SK-N-SH (cell line): ENCODE results near the gene SPRN. TPM values are rescaled to one million over a fixed set of nuclear protein-coding genes. Genes with fewer than 3 reads are reported as not detected.
"Not testable (repeated sequence)": the region's sequence is repeated elsewhere in the genome, so short reads cannot be mapped to it uniquely, and the experiment has no call there.

ENCODE experiments used
- CTCF ChIA-PET: fragments of 300-600, 350-600 bp; formaldehyde crosslinking; extraction: SDS; loops from one replicate; lab custom pipeline; 2021; lab: Yijun Ruan, JAX
- POLR2A ChIA-PET: fragments of 350-600 bp; sonication (Branson Sonifier 250); formaldehyde crosslinking; extraction: SDS; loops from one replicate; lab custom pipeline; 2020; ENCODE audit warnings: antibody characterized with exemption, inconsistent platforms; lab: Yijun Ruan, JAX
- DNase-seq: peaks from one replicate; pipeline ENCODE4 v3.0.0; 2012
- H2AFZ ChIP-seq: fragments of 200-600 bp; sonication (generic); 2 replicates; pipeline ENCODE4 v1.8.1; 2016; ENCODE audit warnings: antibody characterized with exemption, mild to moderate bottlenecking, low read depth
- H3F3A ChIP-seq: fragments of 200-600 bp; sonication (generic); replicated peaks from 2 replicates; pipeline ENCODE3; 2016; ENCODE audit warnings: antibody characterized with exemption, mild to moderate bottlenecking; ENCODE audit not compliant: insufficient read depth
- H3K27ac ChIP-seq, 2 experiments: fragments of 200-500 bp in 1 of 2; fragments of 200-600 bp in 1 of 2; sonication (Bioruptor generic) in 1 of 2; sonication (generic), shearing (Covaris generic) in 1 of 2; 2 replicates each; pipeline versions ENCODE4 v1.5.1 to v1.6.1; 2014 to 2016; ENCODE audit warnings: low read depth in 2 of 2, inconsistent platforms in 1 of 2, low read length in 1 of 2, mild to moderate bottlenecking in 1 of 2, mixed read lengths in 1 of 2
- H3K27me3 ChIP-seq: fragments of 200-600 bp; sonication (generic), shearing (Covaris generic); 2 replicates; pipeline ENCODE4 v1.6.1; 2016; ENCODE audit warnings: mixed run types; ENCODE audit not compliant: insufficient read depth
- H3K36me3 ChIP-seq, 2 experiments: fragments of 200-500 bp in 1 of 2; fragments of 200-600 bp in 1 of 2; sonication (Bioruptor generic) in 1 of 2; sonication (generic) in 1 of 2; replicated peaks in 1 of 2; 2 replicates each; pipeline versions ENCODE3 to v1.5.1; 2014 to 2016; ENCODE audit warnings: low read length in 1 of 2, mild to moderate bottlenecking in 1 of 2; ENCODE audit not compliant: insufficient read depth in 2 of 2, control insufficient read depth in 1 of 2
- H3K4me1 ChIP-seq, 2 experiments: fragments of 200-500 bp in 1 of 2; fragments of 200-600 bp in 1 of 2; sonication (Bioruptor generic) in 1 of 2; sonication (generic), shearing (Covaris generic) in 1 of 2; 2 replicates each; pipeline versions ENCODE4 v1.5.1 to v1.6.1; 2014 to 2016; ENCODE audit warnings: low read depth in 1 of 2, low read length in 1 of 2, mixed run types in 1 of 2; ENCODE audit not compliant: insufficient read depth in 2 of 2, control insufficient read depth in 1 of 2
- H3K4me2 ChIP-seq: fragments of 200-600 bp; sonication (generic), shearing (Covaris generic); 2 replicates; pipeline ENCODE4 v1.6.1; 2017; ENCODE audit warnings: mixed run types
- H3K4me3 ChIP-seq, 2 experiments: fragments of 200-500 bp in 1 of 2; fragments of 200-600 bp in 1 of 2; sonication (Bioruptor generic) in 1 of 2; sonication (generic), shearing (Covaris generic) in 1 of 2; 2 replicates each; pipeline versions ENCODE4 v1.5.1 to v1.8.1; 2014 to 2016; ENCODE audit warnings: low read depth in 2 of 2, inconsistent platforms in 1 of 2, low read length in 1 of 2, mild to moderate bottlenecking in 1 of 2, mixed read lengths in 1 of 2, moderate library complexity in 1 of 2
- H3K79me2 ChIP-seq: fragments of 200-600 bp; sonication (generic); 2 replicates; pipeline ENCODE4 v1.8.1; 2017; ENCODE audit warnings: mild to moderate bottlenecking; ENCODE audit not compliant: insufficient read depth
- H3K9ac ChIP-seq: fragments of 200-600 bp; sonication (generic); 2 replicates; pipeline ENCODE4 v1.6.1; 2017; ENCODE audit warnings: mixed run types
- H3K9me2 ChIP-seq: fragments of 200-600 bp; sonication (generic); 2 replicates; pipeline ENCODE4 v1.6.1; 2017; ENCODE audit warnings: mixed run types
- H3K9me3 ChIP-seq: fragments of 200-600 bp; sonication (generic); 2 replicates; pipeline ENCODE4 v1.6.1; 2017; ENCODE audit warnings: mixed run types, mild to moderate bottlenecking, moderate library complexity
- H4K20me1 ChIP-seq: fragments of 200-600 bp; sonication (generic); 2 replicates; pipeline ENCODE4 v1.6.1; 2017; ENCODE audit warnings: mild to moderate bottlenecking, mixed run types; ENCODE audit not compliant: insufficient read depth
- CHD2 ChIP-seq: fragments of 150-350 bp; IDR thresholded peaks from 2 replicates; pipeline ENCODE4 v1.6.1; 2018; ENCODE audit warnings: low read length; ENCODE audit not compliant: partially characterized antibody
- EP300 ChIP-seq, 2 experiments: IDR thresholded peaks; 2 replicates each; pipeline versions ENCODE4 v1.4.0 to v1.6.1; 2012; ENCODE audit warnings: borderline replicate concordance in 1 of 2, low read depth in 1 of 2, low read length in 1 of 2
- FOSL2 ChIP-seq: IDR thresholded peaks from 2 replicates; pipeline ENCODE4 v1.4.0; 2012; ENCODE audit warnings: low read depth, mild to moderate bottlenecking, moderate library complexity, borderline replicate concordance
- FOXJ3 ChIP-seq: sonication (generic); formaldehyde crosslinking; IDR thresholded peaks from 2 replicates; pipeline ENCODE4 v1.5.1; 2020; ENCODE audit warnings: mild to moderate bottlenecking, missing genetic modification reagents
- GABPA ChIP-seq: IDR thresholded peaks from 2 replicates; pipeline ENCODE4 v1.4.0; 2012; ENCODE audit warnings: low read depth, mild to moderate bottlenecking
- IRF3 ChIP-seq: fragments of 150-350 bp; IDR thresholded peaks from 2 replicates; pipeline ENCODE4 v1.6.1; 2016; ENCODE audit warnings: mild to moderate bottlenecking, low read depth, low read length
- MEF2A ChIP-seq: IDR thresholded peaks from 2 replicates; pipeline ENCODE4 v1.4.0; 2012; ENCODE audit warnings: low read depth, borderline replicate concordance
- MXI1 ChIP-seq: IDR thresholded peaks from 2 replicates; pipeline ENCODE4 v1.6.1; 2012; ENCODE audit warnings: mild to moderate bottlenecking, low read depth, low read length, improper control_type of control experiment
- POLR2AphosphoS5 ChIP-seq: IDR thresholded peaks from 2 replicates; pipeline ENCODE4 v1.6.1; 2012; ENCODE audit warnings: low read depth, low read length
- RXRA ChIP-seq: IDR thresholded peaks from 2 replicates; pipeline ENCODE4 v1.4.0; 2012; ENCODE audit warnings: low read depth, mild to moderate bottlenecking, borderline replicate concordance
- SMC3 ChIP-seq: IDR thresholded peaks from 2 replicates; pipeline ENCODE4 v1.6.1; 2012; ENCODE audit warnings: low read depth, low read length, improper control_type of control experiment
- USF2 ChIP-seq: fragments of 150-350 bp; IDR thresholded peaks from 2 replicates; pipeline ENCODE4 v1.6.1; 2017; ENCODE audit warnings: antibody characterized with exemption, low read length, low read depth, borderline replicate concordance
- WGBS: methylation state at CpG from one replicate; pipeline ENCODE4 v1.1.6; 2017; ENCODE audit warnings: low lambda C conversion rate; 5-methylcytosine and 5-hydroxymethylcytosine counted together
- polyA plus RNA-seq, 3 experiments: library from polyadenylated mRNA; depleted of rRNA; stranded (reverse); fragments of >200 nt; gene quantifications; 2 replicates each; pipeline ENCODE4 v1.2.3, GENCODE V29; 2012
- TF ChIP-seq, protein P1 (sequence below): IDR thresholded peaks from 2 replicates; pipeline ENCODE4; 2012

SPRN gene
- polyA plus RNA-seq, 1 of the 3 experiments (the other 2 are of a cell fraction): 1.2 TPM

DNA sequence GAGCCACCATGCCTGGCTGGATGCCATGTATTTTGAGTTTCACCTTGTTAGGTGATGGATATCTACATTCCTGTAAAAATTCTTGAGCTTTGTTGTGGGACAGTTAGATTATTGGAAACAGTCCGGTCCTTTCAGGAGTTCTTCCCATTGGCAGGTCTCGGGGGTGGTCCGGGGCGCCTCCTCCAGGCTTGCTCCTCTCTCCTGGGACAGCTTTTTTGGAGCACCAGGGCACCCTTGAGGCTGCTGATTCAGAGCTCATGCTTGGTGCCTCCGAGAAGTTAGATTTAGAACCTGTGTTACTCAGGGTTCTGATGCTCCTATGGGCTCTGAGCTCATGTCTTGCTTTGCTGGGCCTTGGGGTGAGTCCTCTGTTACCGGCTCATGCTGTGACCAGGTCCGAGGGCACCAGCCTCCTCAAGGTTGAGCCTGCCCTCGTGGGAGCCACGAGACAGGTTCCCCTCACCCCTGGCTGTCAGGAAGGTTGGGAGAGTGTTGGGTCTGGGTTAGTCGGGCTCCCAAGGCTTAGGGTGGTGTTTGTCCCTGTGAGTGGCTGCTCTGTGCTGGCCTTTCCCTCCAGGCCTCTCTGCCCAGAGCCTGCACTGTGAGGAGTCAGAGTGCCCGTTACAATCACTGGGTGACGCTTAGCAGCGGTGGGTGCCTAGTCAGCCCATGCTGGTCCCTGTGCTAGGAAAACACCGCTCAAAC lies 6.0 kb downstream of the SPRN start (continued):
- TF ChIP-seq USF2: no peak

DNA sequence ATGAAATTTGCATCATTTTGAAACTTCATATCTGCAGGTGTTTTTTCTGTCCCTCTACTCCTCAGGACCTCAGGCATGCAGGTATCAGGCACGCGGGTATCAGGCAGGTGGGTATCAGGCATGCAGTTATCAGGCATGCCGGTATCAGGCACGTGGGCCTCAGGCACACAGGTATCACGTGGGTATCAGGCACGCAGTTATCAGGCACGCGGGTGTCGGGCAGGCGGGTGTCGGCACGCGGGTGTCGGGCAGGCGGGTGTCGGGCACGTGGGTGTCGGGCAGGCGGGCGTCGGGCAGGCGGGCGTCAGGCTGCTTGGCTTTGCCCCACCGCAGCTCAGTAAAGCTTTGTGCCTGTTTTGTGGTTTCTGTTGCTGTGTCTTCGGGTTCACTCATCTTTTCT lies 8.7 kb downstream of the SPRN start:
- 96% methylated on average over 20 of the region's 25 CpGs for WGBS
- no peaks in the 10 kb centered on the region for H3K9me2 ChIP-seq
- CTCF ChIA-PET: no interaction called here

GRCh38 chr10:133414401-133414800 lies 10.0 kb downstream of the SPRN start:
- CTCF ChIA-PET: interaction anchor here (0.6 kb wide), 1 partner anchor 22 kb away, joined by 3 read pairs; no protein-coding TSS in a partner anchor
- H3K36me3 ChIP-seq: peaks cover 49 to 50% of the 10 kb centered on the region in 2 experiments
- 92% methylated on average over 7 of the region's 23 CpGs for WGBS
- POLR2A ChIA-PET, H3K9me2 ChIP-seq, H3K27ac ChIP-seq, H2AFZ ChIP-seq, H3K9ac ChIP-seq, H3F3A ChIP-seq, H3K4me2 ChIP-seq, H4K20me1 ChIP-seq, H3K27me3 ChIP-seq, H3K4me1 ChIP-seq, DNase-seq, H3K4me3 ChIP-seq: not testable (repeated sequence)
- peaks cover 22% of the 10 kb centered on the region for H3K9me3 ChIP-seq
- H3K79me2 ChIP-seq: peaks cover 44% of the 10 kb centered on the region

More for the DNA sequence above, 8.7 kb downstream of the SPRN start:
- Histone ChIP-seq H3K9ac (no peak overlapping the region), H3K27ac (no peak overlapping the region), H3K27me3 (no peaks in the 10 kb centered on the region), H2AFZ (no peak overlapping the region), H4K20me1 (0 out of 2 replicates have a peak, but pooled peaks cover 1% of the 10 kb centered on the region), H3K9me3 (peaks cover 16% of the 10 kb centered on the region), H3K79me2 (peaks cover 30% of the 10 kb centered on the region), H3K36me3 (peaks cover 37 to 51% of the 10 kb centered on the region in 2 experiments), H3F3A (no peaks in the 10 kb centered on the region), H3K4me3 (no peak overlapping the region; a peak in 1 of 4 replicates), H3K4me1 (no peaks in the 10 kb centered on the region), H3K4me2 (no peak overlapping the region)
- TF ChIP-seq GABPA: no peak
- TF ChIP-seq, protein P1, sequence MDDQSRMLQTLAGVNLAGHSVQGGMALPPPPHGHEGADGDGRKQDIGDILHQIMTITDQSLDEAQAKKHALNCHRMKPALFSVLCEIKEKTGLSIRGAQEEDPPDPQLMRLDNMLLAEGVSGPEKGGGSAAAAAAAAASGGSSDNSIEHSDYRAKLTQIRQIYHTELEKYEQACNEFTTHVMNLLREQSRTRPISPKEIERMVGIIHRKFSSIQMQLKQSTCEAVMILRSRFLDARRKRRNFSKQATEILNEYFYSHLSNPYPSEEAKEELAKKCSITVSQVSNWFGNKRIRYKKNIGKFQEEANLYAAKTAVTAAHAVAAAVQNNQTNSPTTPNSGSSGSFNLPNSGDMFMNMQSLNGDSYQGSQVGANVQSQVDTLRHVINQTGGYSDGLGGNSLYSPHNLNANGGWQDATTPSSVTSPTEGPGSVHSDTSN: no peak
- POLR2A ChIA-PET: no interaction called here
- DNase-seq: no peak

GRCh38 chr10:133412381-133412711 lies 12.1 kb downstream of the SPRN start:
- Histone ChIP-seq H3K4me1 (no peaks in the 10 kb centered on the region), H3K79me2 (peaks cover 64% of the 10 kb centered on the region), H3K4me3 (no peak overlapping the region), H4K20me1 (no peaks in the 10 kb centered on the region; the same call in 1 of the 2 replicates), H2AFZ (no peak overlapping the region), H3F3A (no peaks in the 10 kb centered on the region), H3K4me2 (no peak overlapping the region), H3K36me3 (peaks cover 54 to 71% of the 10 kb centered on the region in 2 experiments), H3K9me3 (peaks cover 22% of the 10 kb centered on the region), H3K9ac (no peak overlapping the region), H3K27ac (no peak overlapping the region), H3K27me3 (no peaks in the 10 kb centered on the region), H3K9me2 (no peaks in the 10 kb centered on the region)
- ChIA-PET POLR2A (no interaction called here), CTCF (interaction anchor here (1.2 to 1.7 kb wide), 2 partner anchors 9 to 14 kb away, joined by 4 read pairs; no protein-coding TSS in a partner anchor)
- no peak for DNase-seq
- no peak for TF ChIP-seq CHD2
- no peak for TF ChIP-seq SMC3
- TF ChIP-seq FOXJ3 (CRISPR knock-in tag): no peak
- no peak for TF ChIP-seq FOSL2
- TF ChIP-seq, protein P1: no peak
- no peak for TF ChIP-seq IRF3
- no peak for TF ChIP-seq EP300 (IDR thresholded peaks at IDR 0.05; ENCODE audit: borderline replicate concordance in 1 of 2, low read depth in 1 of 2, low read length in 1 of 2)
- TF ChIP-seq MEF2A: no peak
- TF ChIP-seq POLR2AphosphoS5: no peak
- TF ChIP-seq RXRA: no peak
- TF ChIP-seq USF2: no peak
- no peak for TF ChIP-seq MXI1
